HG02973 (cell line): ENCODE data around the gene EIF2B2.

Experiments
- ATAC-seq: cut with Tn5 transposase; IDR thresholded peaks from one replicate; pipeline ENCODE4 v1.9.1; 2021; ENCODE audit warnings: moderate library complexity; ENCODE audit not compliant: unreplicated experiment

Gene EIF2B2

GRCh38 chr14:75040959-75041358 is 38.2 kb downstream of the EIF2B2 start:
- ATAC-seq: no peak

GRCh38 chr14:75041613-75042012 is 38.9 kb downstream of the EIF2B2 start:
- ATAC-seq: no peak

GRCh38 chr14:75042035-75042434 is 39.3 kb downstream of the EIF2B2 start:
- no peak for ATAC-seq

- no peak for ATAC-seq
These were observed 41.6 kb downstream of the EIF2B2 start for GRCh38 chr14:75044322-75044721.

GRCh38 chr14:75044752-75045151 is 42.0 kb downstream of the EIF2B2 start:
- no peak for ATAC-seq

GRCh38 chr14:75046275-75046674 is 43.6 kb downstream of the EIF2B2 start:
- ATAC-seq: no peak

- ATAC-seq: no peak
These were observed 44.2 kb downstream of the EIF2B2 start for GRCh38 chr14:75046899-75047298.

- no peak for ATAC-seq
These were observed 44.8 kb downstream of the EIF2B2 start for GRCh38 chr14:75047506-75047905.

GRCh38 chr14:75048101-75048500 is 45.4 kb downstream of the EIF2B2 start:
- no peak for ATAC-seq

- ATAC-seq: no peak
These were observed 46.4 kb downstream of the EIF2B2 start for GRCh38 chr14:75049136-75049535.

- ATAC-seq: no peak
These were observed 47.0 kb downstream of the EIF2B2 start for GRCh38 chr14:75049731-75050201.

- ATAC-seq: peak; percentile 56
These were observed 48.3 kb downstream of the EIF2B2 start, which contains the start of gene MLH3 for GRCh38 chr14:75050852-75051555. TSS of gene MLH3 (minus strand) at chr14:75051467. CDS start at chr14:75049655, 1,812 bp downstream.

GRCh38 chr14:75051556-75051899 is 48.8 kb downstream of the EIF2B2 start:
- no peak for ATAC-seq

GRCh38 chr14:75053396-75054291 is 50.9 kb downstream of the EIF2B2 start:
- no peak for ATAC-seq

GRCh38 chr14:75054421-75054820 is 51.7 kb downstream of the EIF2B2 start:
- ATAC-seq: no peak

- ATAC-seq: no peak
These were observed 56.9 kb downstream of the EIF2B2 start for GRCh38 chr14:75059642-75060041.

- ATAC-seq: no peak
These were observed 57.7 kb downstream of the EIF2B2 start for GRCh38 chr14:75060420-75060819.
